HL-60 (cell line): ENCODE results near the gene STXBP2.

Experiments used
- DNase-seq, 2 experiments: peaks; one replicate each; pipeline ENCODE4 v3.0.0-alpha.2; 2010 to 2020; ENCODE audit warnings: low read depth in 1 of 2, low spot score in 1 of 2
- H3K27ac ChIP-seq: fragments of 250-450 bp; sonication (Bioruptor Pico); replicated peaks from 2 replicates; pipeline ENCODE4 v1.5.1; 2020; ENCODE audit warnings: mild to moderate bottlenecking, moderate library complexity
- H3K27me3 ChIP-seq: fragments of 250-450 bp; sonication (Bioruptor Pico); 2 replicates; pipeline ENCODE4 v1.5.1; 2021; ENCODE audit warnings: mild to moderate bottlenecking, moderate library complexity; ENCODE audit not compliant: insufficient read depth, poor library complexity, severe bottlenecking
- H3K4me3 ChIP-seq: replicated peaks from 2 replicates; pipeline ENCODE4 v1.5.1; 2011; ENCODE audit warnings: mild to moderate bottlenecking, control low read depth, low read length; ENCODE audit not compliant: insufficient read depth
- CTCF ChIP-seq: IDR thresholded peaks from one replicate; pipeline ENCODE4 v1.5.1; 2011; ENCODE audit warnings: low read length, control low read depth, inconsistent platforms; ENCODE audit not compliant: insufficient read depth
- GABPA ChIP-seq: IDR thresholded peaks from 2 replicates; pipeline ENCODE4 v1.6.1; 2012; ENCODE audit warnings: low read depth
- POLR2AphosphoS5 ChIP-seq: IDR thresholded peaks from 2 replicates; pipeline ENCODE4 v1.6.1; 2012; ENCODE audit warnings: low read depth
- REST ChIP-seq: IDR thresholded peaks from 2 replicates; pipeline ENCODE4 v1.6.1; 2012; ENCODE audit warnings: low read depth; ENCODE audit not compliant: insufficient replicate concordance
- SPI1 ChIP-seq: IDR thresholded peaks from 2 replicates; pipeline ENCODE4 v1.6.1; 2012; ENCODE audit warnings: low read depth, mild to moderate bottlenecking, borderline replicate concordance

STXBP2 gene

GRCh38 chr19:7678971-7679751 lies 42.3 kb downstream of the STXBP2 start:
- DNase-seq: peak; percentile 66 to 80
- no peaks in the 10 kb centered on the region for H3K27me3 ChIP-seq
- H3K4me3 ChIP-seq: peak overlapping the region; percentile 58
- TF ChIP-seq POLR2AphosphoS5: no peak
- no peak for TF ChIP-seq REST
- peak; percentile 60 for TF ChIP-seq CTCF
- TF ChIP-seq SPI1: no peak
- TF ChIP-seq GABPA: no peak
- H3K27ac ChIP-seq: peak overlapping the region; percentile 95

- TF ChIP-seq REST: no peak
- no peak for TF ChIP-seq CTCF
- TF ChIP-seq GABPA: no peak
- TF ChIP-seq SPI1: no peak
- no peak for TF ChIP-seq POLR2AphosphoS5
- H3K27me3 ChIP-seq: no peaks in the 10 kb centered on the region
- H3K4me3 ChIP-seq: peak overlapping the region; percentile 1; the same call in 1 of the 2 replicates
- DNase-seq: no peak
- H3K27ac ChIP-seq: peak overlapping the region; percentile 95
Observed at GRCh38 chr19:7679771-7680605, 43.1 kb downstream of the STXBP2 start.

GRCh38 chr19:7680606-7681339 lies 43.9 kb downstream of the STXBP2 start, which contains the start of gene TRAPPC5:
TSS of gene TRAPPC5 (plus strand) at chr19:7680833. CDS start at chr19:7682254, 1,421 bp downstream.
- peak within 1 kb of the TSS; percentile 95 for H3K27ac ChIP-seq
- H3K27me3 ChIP-seq: no peaks in the 10 kb centered on the region
- 0 out of 2 replicates have a peak, but pooled peaks have one; percentile 47 for TF ChIP-seq POLR2AphosphoS5
- peak; percentile 61 for TF ChIP-seq CTCF
- TF ChIP-seq REST: no peak
- DNase-seq: peak; percentile 87 to 92
- peak within 1 kb of the TSS; percentile 95 for H3K4me3 ChIP-seq
